HepG2 (cell line): ENCODE data around the gene INPP5E. TPM values are rescaled to one million over a fixed set of nuclear protein-coding genes. Genes with fewer than 3 reads are reported as not detected.

Source experiments
- ATF4 ChIP-seq, 2 experiments: fragments of 450-650 bp in 1 of 2; sonication (generic) in 1 of 2; formaldehyde crosslinking; IDR thresholded peaks; 2 replicates each; pipeline versions ENCODE4 v1.5.0 to v1.8.0; 2020 to 2022; ENCODE audit warnings: mild to moderate bottlenecking in 1 of 2, missing genetic modification reagents in 1 of 2
- ESRRA ChIP-seq: sonication (generic); formaldehyde crosslinking; IDR thresholded peaks from 2 replicates; pipeline ENCODE4 v1.5.1; 2020; ENCODE audit warnings: mild to moderate bottlenecking, low read depth, missing genetic modification reagents
- FOXO4 ChIP-seq: sonication (generic); formaldehyde crosslinking; conservative IDR thresholded peaks from 2 replicates; pipeline ENCODE4 v1.8.1; 2023; ENCODE audit warnings: missing genetic modification reagents
- HOMEZ ChIP-seq: IDR thresholded peaks from 2 replicates; pipeline ENCODE4 v1.6.1; 2016; ENCODE audit warnings: low read depth
- KDM2A ChIP-seq: sonication (generic); formaldehyde crosslinking; IDR thresholded peaks from 2 replicates; pipeline ENCODE4 v1.4.0; 2020; ENCODE audit warnings: low read depth, missing genetic modification reagents, borderline replicate concordance
- PATZ1 ChIP-seq: sonication (generic); formaldehyde crosslinking; IDR thresholded peaks from 2 replicates; pipeline ENCODE4 v1.4.0; 2020; ENCODE audit warnings: missing genetic modification reagents
- YEATS2 ChIP-seq: sonication (generic); formaldehyde crosslinking; IDR thresholded peaks from 2 replicates; pipeline ENCODE4 v1.4.0; 2020; ENCODE audit warnings: missing genetic modification reagents, borderline replicate concordance
- ZFP36 ChIP-seq: fragments of 150-350 bp; IDR thresholded peaks from 2 replicates; pipeline ENCODE4 v1.6.1; 2018; ENCODE audit warnings: borderline replicate concordance, low read length, low read depth; ENCODE audit not compliant: partially characterized antibody
- ZNF225 ChIP-seq: sonication (generic); formaldehyde crosslinking; IDR thresholded peaks from 2 replicates; pipeline ENCODE4 v1.4.0; 2020; ENCODE audit warnings: mild to moderate bottlenecking, missing genetic modification reagents
- ZNF574 ChIP-seq: sonication (generic); formaldehyde crosslinking; IDR thresholded peaks from 2 replicates; pipeline ENCODE4 v1.4.0; 2020; ENCODE audit warnings: missing genetic modification reagents
- ZNF609 ChIP-seq: sonication (generic); formaldehyde crosslinking; IDR thresholded peaks from 2 replicates; pipeline ENCODE4 v1.4.0; 2020; ENCODE audit warnings: mild to moderate bottlenecking, missing genetic modification reagents, borderline replicate concordance
- polyA plus RNA-seq, 8 experiments: library from polyadenylated mRNA; depleted of rRNA in 3 of 8; stranded (reverse) in 7 of 8; unstranded in 1 of 8; fragments of >200 nt; fragmentation: Illumina TruSeq in 4 of 8; extraction: Trizol in 4 of 8; gene quantifications; 2 replicates each; pipeline versions ENCODE4 v1.2.1 to v1.2.3, GENCODE V29; 2011 to 2016; ENCODE audit warnings: low read depth in 4 of 8, missing spikeins in 1 of 8, mixed read lengths in 1 of 8; ENCODE audit not compliant: insufficient read depth in 1 of 8
- total RNA-seq, 5 experiments: library from RNA; depleted of rRNA; stranded (reverse); fragments of >200 nt; fragmentation: Illumina TruSeq; extraction: Trizol; gene quantifications; 2 replicates each; pipeline ENCODE4 v1.2.3, GENCODE V29; 2016; ENCODE audit warnings: low read depth in 1 of 5

Gene INPP5E
- total and polyA plus RNA-seq, 2 of the 13 experiments (the other 11 are each of a cell fraction or from before 2014, with no cell fraction given), result 5.5 TPM

GRCh38 chr9:136485049-136486045, 45.7 kb upstream of the INPP5E start (continued):
- TF ChIP-seq ZNF574 (CRISPR knock-in tag) (peak; percentile 22; the same call in 1 of the 2 replicates), ESRRA (CRISPR knock-in tag) (peak; percentile 68; the same call in 1 of the 2 replicates), ATF4 (CRISPR knock-in tag; IDR thresholded peaks at IDR 0.05) (peak in 1 of 2 experiments; percentile 36; a peak in 1 of 4 replicates), ZNF609 (CRISPR knock-in tag) (0 out of 2 replicates have a peak, but pooled peaks have one; percentile 17), FOXO4 (CRISPR knock-in tag) (no peak), HOMEZ (CRISPR knock-in tag) (0 out of 2 replicates have a peak, but pooled peaks have one; percentile 28), ZNF225 (CRISPR knock-in tag) (no peak), ZFP36 (no peak), PATZ1 (peak; percentile 24; the same call in 1 of the 2 replicates), YEATS2 (peak; percentile 16; the same call in 1 of the 2 replicates), KDM2A (CRISPR knock-in tag) (peak; percentile 17; the same call in 1 of the 2 replicates)
